MM.1S (cell line): ENCODE measurements around the gene NCSTN.

Experiments
- EZH2 ChIP-seq: fragments of 300-600 bp; sonication (generic); optimal IDR thresholded peaks from 2 replicates; pipeline ENCODE3; 2017; ENCODE audit warnings: low read depth, mild to moderate bottlenecking, antibody characterized with exemption, low read length, mixed read lengths
- EZH2phosphoT487 ChIP-seq: fragments of 300-600 bp; sonication (generic); IDR thresholded peaks from 2 replicates; pipeline ENCODE4 v1.6.1; 2018; ENCODE audit warnings: antibody characterized with exemption, low read length
- TF ChIP-seq, protein P1 (sequence below): fragments of 300-600 bp; sonication (generic); IDR thresholded peaks from 2 replicates; pipeline ENCODE4 v1.5.1; 2016; ENCODE audit warnings: antibody characterized with exemption, low read length, mixed read lengths

DNA sequence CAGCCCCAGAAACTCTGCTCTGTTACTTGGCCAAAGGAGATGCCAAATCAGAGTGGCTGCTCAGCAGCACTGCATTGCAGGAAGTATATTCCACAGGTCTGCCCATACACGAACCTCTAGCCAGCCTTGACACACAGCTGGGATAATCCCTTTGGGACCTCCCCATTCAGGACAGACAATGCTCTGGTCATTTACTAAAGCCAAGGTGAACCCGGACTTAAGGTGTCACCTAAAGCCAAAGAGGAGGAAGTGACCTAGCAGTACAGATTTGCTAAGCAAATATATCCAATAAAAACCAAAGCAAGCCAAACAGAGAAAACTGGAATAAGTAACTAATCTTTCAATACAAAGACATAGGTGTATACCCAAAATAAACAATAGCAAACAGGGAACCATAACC, 27.8 kb upstream of the NCSTN start:
- no peak for TF ChIP-seq EZH2phosphoT487
- TF ChIP-seq, protein P1, sequence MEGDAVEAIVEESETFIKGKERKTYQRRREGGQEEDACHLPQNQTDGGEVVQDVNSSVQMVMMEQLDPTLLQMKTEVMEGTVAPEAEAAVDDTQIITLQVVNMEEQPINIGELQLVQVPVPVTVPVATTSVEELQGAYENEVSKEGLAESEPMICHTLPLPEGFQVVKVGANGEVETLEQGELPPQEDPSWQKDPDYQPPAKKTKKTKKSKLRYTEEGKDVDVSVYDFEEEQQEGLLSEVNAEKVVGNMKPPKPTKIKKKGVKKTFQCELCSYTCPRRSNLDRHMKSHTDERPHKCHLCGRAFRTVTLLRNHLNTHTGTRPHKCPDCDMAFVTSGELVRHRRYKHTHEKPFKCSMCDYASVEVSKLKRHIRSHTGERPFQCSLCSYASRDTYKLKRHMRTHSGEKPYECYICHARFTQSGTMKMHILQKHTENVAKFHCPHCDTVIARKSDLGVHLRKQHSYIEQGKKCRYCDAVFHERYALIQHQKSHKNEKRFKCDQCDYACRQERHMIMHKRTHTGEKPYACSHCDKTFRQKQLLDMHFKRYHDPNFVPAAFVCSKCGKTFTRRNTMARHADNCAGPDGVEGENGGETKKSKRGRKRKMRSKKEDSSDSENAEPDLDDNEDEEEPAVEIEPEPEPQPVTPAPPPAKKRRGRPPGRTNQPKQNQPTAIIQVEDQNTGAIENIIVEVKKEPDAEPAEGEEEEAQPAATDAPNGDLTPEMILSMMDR, result no peak
- TF ChIP-seq EZH2, result no peak
